ENCODE results near the gene ANKS1A.
"Not testable (repeated sequence)": the region's sequence is repeated elsewhere in the genome, so short reads cannot be mapped to it uniquely, and the experiment has no call there.

Gene ANKS1A

DNA sequence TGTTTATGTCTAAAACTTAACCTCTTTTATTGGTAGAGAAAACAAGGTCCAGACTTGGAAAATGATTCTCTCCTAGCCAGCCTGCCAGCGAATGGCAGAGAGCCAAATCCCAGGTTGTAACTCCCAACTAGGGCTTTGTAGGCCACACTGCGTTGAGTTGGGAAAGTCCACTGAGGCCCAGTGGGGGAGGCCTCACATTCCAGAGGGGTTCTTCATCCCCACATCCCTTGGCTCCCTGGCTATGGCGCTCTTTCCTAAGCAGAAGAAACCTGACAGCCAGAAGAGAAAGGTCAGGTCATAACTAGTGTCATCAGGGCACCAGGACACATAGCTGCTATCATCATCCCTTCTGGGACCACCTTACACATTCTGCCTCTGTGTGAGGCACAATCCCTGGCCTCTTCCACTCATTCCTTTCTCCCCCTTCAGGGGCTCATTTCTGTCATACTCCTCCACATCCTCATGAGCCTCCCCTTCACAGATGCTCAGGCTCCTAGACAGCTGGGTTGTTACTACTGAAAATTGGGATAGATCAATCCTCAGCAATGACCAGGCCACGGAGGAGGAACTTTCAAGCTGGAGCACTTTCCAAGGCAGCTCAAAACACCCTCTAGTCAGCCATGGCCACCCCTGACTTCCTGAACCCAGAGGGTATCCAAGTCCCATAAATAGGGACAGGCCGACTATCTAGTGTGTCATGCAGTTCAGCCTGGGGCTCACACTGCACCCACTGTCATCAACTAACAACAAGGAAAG, 203.5 kb downstream of the ANKS1A start:
- Mint-ChIP-seq H3K36me3 (ENCODE audit: low read depth) (no peaks in the 10 kb centered on the region), H3K27ac (no peak overlapping the region), H3K27me3 (no peaks in the 10 kb centered on the region), H3K9me3 (no peaks in the 10 kb centered on the region), H3K4me1 (no peaks in the 10 kb centered on the region), H3K4me3 (no peak overlapping the region)
- ATAC-seq (no peak), DNase-seq (no peak)

- H3K27me3 Mint-ChIP-seq: no peaks in the 10 kb centered on the region
- no peaks in the 10 kb centered on the region for H3K36me3 Mint-ChIP-seq (ENCODE audit: low read depth)
- H3K4me3 Mint-ChIP-seq: no peak overlapping the region
- no peak overlapping the region for H3K27ac Mint-ChIP-seq
- ATAC-seq: no peak
- H3K4me1 Mint-ChIP-seq: no peaks in the 10 kb centered on the region
- no peaks in the 10 kb centered on the region for H3K9me3 Mint-ChIP-seq
- DNase-seq: no peak
Measured at GRCh38 chr6:35093118-35093445, 204.0 kb downstream of the ANKS1A start.

- no peak for DNase-seq
- Mint-ChIP-seq H3K27ac (no peak overlapping the region), H3K4me1 (no peaks in the 10 kb centered on the region), H3K4me3 (no peak overlapping the region), H3K9me3 (no peaks in the 10 kb centered on the region), H3K36me3 (ENCODE audit: low read depth) (no peaks in the 10 kb centered on the region), H3K27me3 (no peaks in the 10 kb centered on the region)
- no peak for ATAC-seq
Measured at GRCh38 chr6:35093783-35094182, 204.7 kb downstream of the ANKS1A start.

DNA sequence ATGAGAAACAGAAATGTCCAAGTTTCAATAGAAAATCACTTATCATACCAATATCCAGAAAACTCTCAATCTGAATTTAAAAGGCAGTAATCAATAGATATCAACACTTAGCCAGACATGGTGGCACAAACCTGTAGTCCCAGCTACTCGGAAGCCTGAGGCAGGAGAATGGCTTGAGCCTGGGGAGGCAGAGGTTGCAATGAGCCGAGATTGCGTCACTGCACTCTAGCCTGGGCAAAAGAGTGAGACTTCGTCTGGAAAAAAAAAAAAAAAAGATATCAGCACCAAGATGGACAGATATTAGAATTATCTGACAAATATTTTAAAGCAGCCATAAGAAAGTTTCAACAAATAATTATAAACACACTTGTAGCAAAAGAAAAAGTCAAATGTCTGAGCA, 205.1 kb downstream of the ANKS1A start:
- no peaks in the 10 kb centered on the region for H3K36me3 Mint-ChIP-seq (ENCODE audit: low read depth)
- no peaks in the 10 kb centered on the region for H3K9me3 Mint-ChIP-seq
- no peaks in the 10 kb centered on the region for H3K4me1 Mint-ChIP-seq
- DNase-seq (no peak), ATAC-seq (no peak)
- no peak overlapping the region for H3K27ac Mint-ChIP-seq
- H3K4me3 Mint-ChIP-seq: no peak overlapping the region
- H3K27me3 Mint-ChIP-seq: no peaks in the 10 kb centered on the region

GRCh38 chr6:35096129-35096862, 207.2 kb downstream of the ANKS1A start:
- ATAC-seq (no peak), DNase-seq (no peak)
- H3K27me3 Mint-ChIP-seq: no peaks in the 10 kb centered on the region
- no peaks in the 10 kb centered on the region for H3K36me3 Mint-ChIP-seq (ENCODE audit: low read depth)
- H3K9me3 Mint-ChIP-seq: no peaks in the 10 kb centered on the region
- H3K4me1 Mint-ChIP-seq: no peaks in the 10 kb centered on the region
- no peak overlapping the region for H3K27ac Mint-ChIP-seq
- H3K4me3 Mint-ChIP-seq: no peak overlapping the region

GRCh38 chr6:35099116-35099515, 210.1 kb downstream of the ANKS1A start:
- no peaks in the 10 kb centered on the region for H3K4me1 Mint-ChIP-seq
- no peaks in the 10 kb centered on the region for H3K36me3 Mint-ChIP-seq (ENCODE audit: low read depth)
- H3K27ac Mint-ChIP-seq: no peak overlapping the region
- H3K9me3 Mint-ChIP-seq: no peaks in the 10 kb centered on the region
- ATAC-seq (no peak), DNase-seq (no peak)
- no peaks in the 10 kb centered on the region for H3K27me3 Mint-ChIP-seq
- H3K4me3 Mint-ChIP-seq: no peak overlapping the region

DNA sequence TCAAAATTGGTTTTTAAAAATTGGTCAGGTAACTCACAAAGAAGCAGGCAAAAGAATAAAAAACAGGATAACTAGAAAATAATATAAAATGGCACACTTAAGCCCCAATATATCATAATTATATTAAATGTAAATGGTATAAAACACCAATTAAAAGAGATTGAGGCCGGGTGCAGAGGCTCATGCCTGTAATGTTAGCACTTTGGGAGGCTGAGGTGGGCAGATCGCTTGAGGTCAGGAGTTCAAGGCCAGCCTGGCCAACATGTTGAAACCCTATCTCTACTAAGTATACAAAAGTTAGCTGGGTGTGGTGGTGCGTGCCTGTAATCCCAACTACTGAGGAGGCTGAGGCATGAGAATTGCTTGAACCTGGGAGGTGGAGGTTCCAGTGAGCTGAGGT, 216.0 kb downstream of the ANKS1A start:
- Mint-ChIP-seq H3K27ac (no peak overlapping the region), H3K4me1 (no peaks in the 10 kb centered on the region), H3K4me3 (no peak overlapping the region), H3K27me3 (no peaks in the 10 kb centered on the region), H3K36me3 (ENCODE audit: low read depth) (no peaks in the 10 kb centered on the region), H3K9me3 (no peaks in the 10 kb centered on the region)
- no peak for DNase-seq
- ATAC-seq: no peak

DNA sequence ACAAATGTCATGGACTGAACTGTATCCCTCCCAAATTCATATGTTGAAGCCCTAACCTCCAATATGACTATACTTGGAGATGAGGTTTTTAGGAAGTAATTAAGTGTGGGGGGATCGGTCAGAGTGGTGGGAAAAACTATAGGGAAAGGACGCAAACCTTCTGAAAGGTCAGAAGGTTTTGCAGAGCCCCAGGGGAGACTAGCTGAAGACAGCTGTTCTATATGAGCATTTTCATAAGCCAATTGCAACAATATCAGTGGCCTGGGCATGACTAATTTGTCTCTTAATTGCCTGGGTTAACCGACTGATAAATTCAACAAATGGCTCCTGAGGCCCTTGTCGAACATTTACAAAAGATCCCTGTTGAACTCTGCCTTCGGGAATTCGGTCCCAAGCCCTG, 217.0 kb downstream of the ANKS1A start:
- H3K27ac Mint-ChIP-seq; H3K4me1 Mint-ChIP-seq; H3K27me3 Mint-ChIP-seq; H3K36me3 Mint-ChIP-seq (ENCODE audit: low read depth); DNase-seq; H3K9me3 Mint-ChIP-seq; H3K4me3 Mint-ChIP-seq; ATAC-seq: not testable (repeated sequence)

- DNase-seq; H3K27ac Mint-ChIP-seq; H3K4me3 Mint-ChIP-seq; H3K27me3 Mint-ChIP-seq; H3K4me1 Mint-ChIP-seq; H3K36me3 Mint-ChIP-seq (ENCODE audit: low read depth); H3K9me3 Mint-ChIP-seq; ATAC-seq: not testable (repeated sequence)
Measured at GRCh38 chr6:35107208-35107607, 218.2 kb downstream of the ANKS1A start.

- ATAC-seq; H3K27me3 Mint-ChIP-seq; H3K27ac Mint-ChIP-seq; H3K36me3 Mint-ChIP-seq (ENCODE audit: low read depth); DNase-seq; H3K9me3 Mint-ChIP-seq; H3K4me3 Mint-ChIP-seq; H3K4me1 Mint-ChIP-seq: not testable (repeated sequence)
Measured at GRCh38 chr6:35107761-35108160, 218.7 kb downstream of the ANKS1A start.

DNA sequence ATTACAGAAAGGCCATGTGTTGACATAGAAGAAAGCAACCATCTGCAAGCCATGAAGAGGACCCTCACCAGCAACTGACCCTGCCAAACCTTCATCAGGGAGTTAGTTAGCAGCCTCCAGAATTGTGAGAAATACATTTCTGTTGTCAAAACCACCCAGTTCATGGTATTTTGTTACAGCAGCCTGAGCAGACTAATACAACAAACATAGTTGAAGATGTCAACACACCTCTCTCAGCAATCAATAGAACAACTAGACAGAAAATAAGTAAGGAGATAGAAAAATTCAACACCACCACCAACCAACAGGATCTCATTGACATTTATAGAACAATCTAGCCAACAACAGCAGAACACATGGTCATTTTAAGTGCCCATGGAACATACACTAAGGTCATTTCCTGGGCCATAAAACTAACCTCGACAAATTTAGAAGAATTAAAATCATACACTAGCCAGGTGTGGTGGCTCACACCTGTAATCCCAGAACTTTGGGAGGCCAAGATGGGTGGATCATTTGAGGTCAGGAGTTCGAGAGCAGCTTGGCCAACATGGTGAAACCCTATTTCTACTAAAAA, 219.3 kb downstream of the ANKS1A start:
- Mint-ChIP-seq H3K27ac (no peak overlapping the region), H3K4me3 (no peak overlapping the region), H3K36me3 (ENCODE audit: low read depth) (no peaks in the 10 kb centered on the region), H3K27me3 (no peaks in the 10 kb centered on the region), H3K9me3 (no peaks in the 10 kb centered on the region), H3K4me1 (no peaks in the 10 kb centered on the region)
- no peak for DNase-seq
- ATAC-seq: no peak

- Mint-ChIP-seq H3K27ac (no peak overlapping the region), H3K9me3 (no peaks in the 10 kb centered on the region), H3K4me1 (no peaks in the 10 kb centered on the region), H3K4me3 (no peak overlapping the region), H3K27me3 (peaks cover under 1% of the 10 kb centered on the region), H3K36me3 (ENCODE audit: low read depth) (no peaks in the 10 kb centered on the region)
- DNase-seq (no peak), ATAC-seq (no peak)
Measured at GRCh38 chr6:35120746-35121145, 231.7 kb downstream of the ANKS1A start.

GRCh38 chr6:35124356-35124755, 235.3 kb downstream of the ANKS1A start:
- Mint-ChIP-seq H3K27me3 (peaks cover 2% of the 10 kb centered on the region), H3K4me1 (no peaks in the 10 kb centered on the region), H3K36me3 (ENCODE audit: low read depth) (no peaks in the 10 kb centered on the region), H3K9me3 (no peaks in the 10 kb centered on the region), H3K4me3 (no peak overlapping the region), H3K27ac (no peak overlapping the region)
- ATAC-seq: no peak
- no peak for DNase-seq

- Mint-ChIP-seq H3K36me3 (ENCODE audit: low read depth) (no peaks in the 10 kb centered on the region), H3K27ac (no peak overlapping the region), H3K4me1 (no peaks in the 10 kb centered on the region), H3K27me3 (peaks cover 4% of the 10 kb centered on the region), H3K9me3 (no peaks in the 10 kb centered on the region), H3K4me3 (no peak overlapping the region)
- DNase-seq: no peak
- ATAC-seq: no peak
Measured at GRCh38 chr6:35128042-35128441, 239.0 kb downstream of the ANKS1A start.

DNA sequence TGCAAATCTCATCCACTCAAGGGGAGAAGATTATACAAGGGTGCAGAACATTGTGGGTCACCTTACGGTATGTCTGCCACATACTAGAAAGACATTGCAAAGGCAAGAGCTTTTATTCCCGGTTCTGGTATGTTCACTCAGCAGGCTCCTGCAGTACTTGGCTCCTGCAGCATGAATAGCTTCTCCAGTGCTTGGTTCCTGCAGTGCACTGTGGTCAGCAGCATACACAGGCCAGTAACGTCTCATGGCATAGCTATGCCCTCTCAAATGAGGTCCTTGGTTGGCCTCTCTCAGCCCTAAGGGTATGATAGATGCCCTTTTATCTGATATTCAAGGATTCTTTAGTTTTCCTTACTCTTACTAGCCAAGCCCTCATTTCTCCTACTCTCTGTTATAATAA, 239.4 kb downstream of the ANKS1A start:
- ATAC-seq (no peak), DNase-seq (no peak)
- Mint-ChIP-seq H3K9me3 (no peaks in the 10 kb centered on the region), H3K27me3 (peaks cover 4% of the 10 kb centered on the region), H3K36me3 (ENCODE audit: low read depth) (no peaks in the 10 kb centered on the region), H3K4me1 (no peaks in the 10 kb centered on the region), H3K4me3 (no peak overlapping the region), H3K27ac (no peak overlapping the region)

Measured in activated naive CD8-positive, alpha-beta T cell treated with anti-CD3 and anti-CD28 coated beads, Interleukin-2, amount 50 U/mL, for 24 hours (primary cell).